ENCODE results near the gene ASAP3.

DNA sequence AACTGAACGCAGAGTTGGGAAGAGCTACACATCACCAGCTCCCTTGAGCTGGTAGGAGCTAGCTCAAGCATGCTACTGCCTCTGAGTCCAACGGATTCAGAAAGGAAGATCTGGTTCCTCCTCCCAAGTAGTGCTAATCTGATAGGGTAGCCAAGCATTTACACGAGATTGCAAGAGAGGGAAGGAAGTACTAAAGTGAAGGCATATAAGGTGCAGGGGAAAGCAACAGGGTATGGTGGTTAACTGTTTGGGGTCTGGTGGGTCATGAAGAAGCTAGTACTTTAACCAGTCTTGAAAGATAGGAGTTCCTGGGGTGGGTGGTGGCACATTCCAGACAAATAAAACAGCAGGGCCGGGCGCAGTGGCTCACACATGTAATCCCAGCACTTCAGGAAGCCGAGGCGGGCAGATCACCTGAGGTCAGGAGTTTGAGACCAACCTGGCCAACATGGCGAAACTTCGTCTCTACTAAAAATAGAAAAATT is 94.1 kb downstream of the ASAP3 start:
- TF ChIP-seq, protein P1, sequence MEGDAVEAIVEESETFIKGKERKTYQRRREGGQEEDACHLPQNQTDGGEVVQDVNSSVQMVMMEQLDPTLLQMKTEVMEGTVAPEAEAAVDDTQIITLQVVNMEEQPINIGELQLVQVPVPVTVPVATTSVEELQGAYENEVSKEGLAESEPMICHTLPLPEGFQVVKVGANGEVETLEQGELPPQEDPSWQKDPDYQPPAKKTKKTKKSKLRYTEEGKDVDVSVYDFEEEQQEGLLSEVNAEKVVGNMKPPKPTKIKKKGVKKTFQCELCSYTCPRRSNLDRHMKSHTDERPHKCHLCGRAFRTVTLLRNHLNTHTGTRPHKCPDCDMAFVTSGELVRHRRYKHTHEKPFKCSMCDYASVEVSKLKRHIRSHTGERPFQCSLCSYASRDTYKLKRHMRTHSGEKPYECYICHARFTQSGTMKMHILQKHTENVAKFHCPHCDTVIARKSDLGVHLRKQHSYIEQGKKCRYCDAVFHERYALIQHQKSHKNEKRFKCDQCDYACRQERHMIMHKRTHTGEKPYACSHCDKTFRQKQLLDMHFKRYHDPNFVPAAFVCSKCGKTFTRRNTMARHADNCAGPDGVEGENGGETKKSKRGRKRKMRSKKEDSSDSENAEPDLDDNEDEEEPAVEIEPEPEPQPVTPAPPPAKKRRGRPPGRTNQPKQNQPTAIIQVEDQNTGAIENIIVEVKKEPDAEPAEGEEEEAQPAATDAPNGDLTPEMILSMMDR (IDR thresholded peaks at IDR 0.05), result no peak
- TF ChIP-seq POLR2A (IDR thresholded peaks at IDR 0.05), result no peak
- no peak for TF ChIP-seq POLR2AphosphoS5 (IDR thresholded peaks at IDR 0.05)

Data from gastroesophageal sphincter (tissue), 3 donors.